K562 (cell line): ENCODE results near the gene BEST1. TPM values are rescaled to one million over a fixed set of nuclear protein-coding genes. Genes with fewer than 3 reads are reported as not detected.
A peak's percentile ranks its signal among the peaks of the same experiment; 100 is the strongest.

ENCODE experiments used
- CAMTA2 ChIP-seq: fragments of 250-450 bp; sonication (Bioruptor Pico); conservative IDR thresholded peaks from 2 replicates; pipeline ENCODE4 v1.5.1; 2022
- CCAR2 ChIP-seq: fragments of 200-400 bp; formaldehyde crosslinking; IDR thresholded peaks from 2 replicates; pipeline ENCODE4 v1.6.1; 2017; ENCODE audit warnings: mild to moderate bottlenecking, low read depth, low read length
- ERF ChIP-seq: fragments of 450-650 bp; formaldehyde crosslinking; IDR thresholded peaks from 2 replicates; pipeline ENCODE4 v1.4.0; 2020; ENCODE audit warnings: mild to moderate bottlenecking, mixed read lengths
- ETS2 ChIP-seq: IDR thresholded peaks from 2 replicates; pipeline ENCODE4 v1.6.1; 2016; ENCODE audit warnings: borderline replicate concordance, missing genetic modification characterization, mild to moderate bottlenecking, moderate library complexity, missing compliant biosample characterization; ENCODE audit not compliant: poor library complexity, severe bottlenecking
- FOS ChIP-seq: IDR thresholded peaks from 3 replicates; pipeline ENCODE4 v1.6.1; 2011; ENCODE audit not compliant: insufficient read length; ENCODE audit errors: extremely low read depth
- KDM5B ChIP-seq: fragments of 200-600 bp; sonication (generic); IDR thresholded peaks from 2 replicates; pipeline ENCODE4 v1.6.1; 2012; ENCODE audit warnings: low read depth, mild to moderate bottlenecking, moderate library complexity, low read length, control low read depth, inconsistent platforms; ENCODE audit not compliant: insufficient replicate concordance
- KLF16 ChIP-seq: IDR thresholded peaks from 2 replicates; pipeline ENCODE4 v1.6.1; 2016; ENCODE audit warnings: antibody characterized with exemption
- MCM3 ChIP-seq: fragments of 450-650 bp; IDR thresholded peaks from 2 replicates; pipeline ENCODE4 v1.6.1; 2016
- NFE2L1 ChIP-seq: fragments of 450-650 bp; IDR thresholded peaks from 2 replicates; pipeline ENCODE4 v1.6.1; 2016; ENCODE audit warnings: missing genetic modification characterization, low read depth, mild to moderate bottlenecking, missing compliant biosample characterization, moderate library complexity, borderline replicate concordance
- NONO ChIP-seq, 2 experiments: fragments of 200-400 bp in 1 of 2; fragments of 450-650 bp in 1 of 2; formaldehyde crosslinking in 1 of 2; IDR thresholded peaks; 2 replicates each; pipeline ENCODE4 v1.6.1; 2017; ENCODE audit warnings: low read depth in 2 of 2, mild to moderate bottlenecking in 2 of 2, moderate library complexity in 2 of 2, low read length in 1 of 2
- NUFIP1 ChIP-seq: fragments of 450-650 bp; IDR thresholded peaks from 2 replicates; pipeline ENCODE4 v1.6.1; 2018; ENCODE audit not compliant: partially characterized antibody
- RBM15 ChIP-seq: fragments of 200-400 bp; formaldehyde crosslinking; IDR thresholded peaks from 2 replicates; pipeline ENCODE4 v1.6.1; 2018; ENCODE audit warnings: mild to moderate bottlenecking, low read length, moderate library complexity; ENCODE audit not compliant: insufficient read depth
- RHOXF2B ChIP-seq: fragments of 250-450 bp; sonication (Bioruptor Pico); conservative IDR thresholded peaks from 2 replicates; pipeline ENCODE4 v1.5.1; 2021
- SPI1 ChIP-seq: IDR thresholded peaks from 2 replicates; pipeline ENCODE4 v1.6.1; 2011; ENCODE audit warnings: low read depth, low read length, control low read depth, borderline replicate concordance
- SREBF2 ChIP-seq: sonication (generic); formaldehyde crosslinking; IDR thresholded peaks from 2 replicates; pipeline ENCODE4 v1.4.0; 2020; ENCODE audit warnings: mild to moderate bottlenecking, missing genetic modification reagents
- TARDBP ChIP-seq: fragments of 450-650 bp; IDR thresholded peaks from 2 replicates; pipeline ENCODE4 v1.6.1; 2016
- TBL1XR1 ChIP-seq, 2 experiments: IDR thresholded peaks; 2 replicates each; pipeline ENCODE4 v1.6.1; 2012; ENCODE audit warnings: improper control_type of control experiment in 2 of 2, low read length in 2 of 2, mild to moderate bottlenecking in 1 of 2
- TSC22D4 ChIP-seq: fragments of 450-650 bp; IDR thresholded peaks from 2 replicates; pipeline ENCODE4 v1.6.1; 2016; ENCODE audit warnings: missing genetic modification characterization, missing biosample characterization, control low read depth
- ZNF140 ChIP-seq: fragments of 250-450 bp; sonication (Bioruptor Pico); IDR thresholded peaks from 2 replicates; pipeline ENCODE4 v1.8.0; 2021; ENCODE audit warnings: moderate library complexity, mild to moderate bottlenecking, inconsistent platforms
- ZNF224 ChIP-seq: sonication (generic); formaldehyde crosslinking; IDR thresholded peaks from 2 replicates; pipeline ENCODE4 v1.8.0; 2022; ENCODE audit warnings: mild to moderate bottlenecking, missing genetic modification reagents
- ZNF586 ChIP-seq: fragments of 450-650 bp; formaldehyde crosslinking; conservative IDR thresholded peaks from 2 replicates; pipeline ENCODE4 v1.4.0; 2020; ENCODE audit warnings: mild to moderate bottlenecking, moderate library complexity
- polyA plus RNA-seq, 8 experiments: library from polyadenylated mRNA; depleted of rRNA in 4 of 8; stranded (reverse) in 5 of 8; unstranded in 3 of 8; fragments of >200 nt; fragmentation: Nextera tagmentation in 2 of 8; fragmentation: Illumina TruSeq in 1 of 8; extraction: Ambion mirVana in 2 of 8; extraction: Trizol in 1 of 8; gene quantifications; 2 replicates each; pipeline versions ENCODE4 v1.2.1 to v1.2.3, GENCODE V29; 2011 to 2014; ENCODE audit warnings: inconsistent platforms in 1 of 8, missing spikeins in 1 of 8
- total RNA-seq, 7 experiments: library from RNA; depleted of rRNA in 6 of 7; stranded (reverse); fragments of >200 nt in 6 of 7; fragmentation: Illumina TruSeq in 2 of 7; extraction: Trizol in 2 of 7; gene quantifications; 2 replicates each; pipeline versions ENCODE4 v1.2.1 to v1.2.3, GENCODE V29; 2011 to 2021; ENCODE audit warnings: low replicate concordance in 1 of 7
- TF ChIP-seq, protein P1 (sequence below): fragments of 250-450 bp; sonication (Bioruptor Pico); IDR thresholded peaks from 2 replicates; pipeline ENCODE4 v1.5.1; 2021; ENCODE audit warnings: mild to moderate bottlenecking
- TF ChIP-seq, protein P2 (sequence below): fragments of 450-650 bp; formaldehyde crosslinking; IDR thresholded peaks from 2 replicates; pipeline ENCODE4 v1.4.0; 2020; ENCODE audit warnings: mild to moderate bottlenecking
- TF ChIP-seq, protein P3 (sequence below): fragments of 250-450 bp; sonication (Bioruptor Pico); IDR thresholded peaks from 2 replicates; pipeline ENCODE4 v1.4.0; 2020

Gene BEST1
- total and polyA plus RNA-seq, 9 of the 15 experiments (the other 6 are each of a cell fraction or from before 2014, with no cell fraction given) = 0.07 to 1.3 (median 0.40) TPM

GRCh38 chr11:61971248-61972111, 21.3 kb downstream of the BEST1 start (continued):
- TF ChIP-seq, protein P1, sequence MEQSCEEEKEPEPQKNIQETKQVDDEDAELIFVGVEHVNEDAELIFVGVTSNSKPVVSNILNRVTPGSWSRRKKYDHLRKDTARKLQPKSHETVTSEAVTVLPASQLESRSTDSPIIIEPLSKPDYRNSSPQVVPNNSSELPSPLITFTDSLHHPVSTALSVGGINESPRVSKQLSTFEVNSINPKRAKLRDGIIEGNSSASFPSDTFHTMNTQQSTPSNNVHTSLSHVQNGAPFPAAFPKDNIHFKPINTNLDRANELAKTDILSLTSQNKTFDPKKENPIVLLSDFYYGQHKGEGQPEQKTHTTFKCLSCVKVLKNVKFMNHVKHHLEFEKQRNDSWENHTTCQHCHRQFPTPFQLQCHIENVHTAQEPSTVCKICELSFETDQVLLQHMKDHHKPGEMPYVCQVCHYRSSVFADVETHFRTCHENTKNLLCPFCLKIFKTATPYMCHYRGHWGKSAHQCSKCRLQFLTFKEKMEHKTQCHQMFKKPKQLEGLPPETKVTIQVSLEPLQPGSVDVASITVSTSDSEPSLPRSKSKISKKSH (CRISPR knock-in tag) = no peak
- no peak for TF ChIP-seq RHOXF2B
- TF ChIP-seq CCAR2 = no peak
- 0 out of 4 replicates have a peak, but pooled peaks of 1 of the 2 experiments have one; percentile 18 for TF ChIP-seq NONO (IDR thresholded peaks at IDR 0.05; ENCODE audit: low read depth in 2 of 2, low read length in 1 of 2)
- TF ChIP-seq CAMTA2 (CRISPR knock-in tag) = no peak
- TF ChIP-seq NFE2L1 (tag) = peak; percentile 99
- TF ChIP-seq, protein P2, sequence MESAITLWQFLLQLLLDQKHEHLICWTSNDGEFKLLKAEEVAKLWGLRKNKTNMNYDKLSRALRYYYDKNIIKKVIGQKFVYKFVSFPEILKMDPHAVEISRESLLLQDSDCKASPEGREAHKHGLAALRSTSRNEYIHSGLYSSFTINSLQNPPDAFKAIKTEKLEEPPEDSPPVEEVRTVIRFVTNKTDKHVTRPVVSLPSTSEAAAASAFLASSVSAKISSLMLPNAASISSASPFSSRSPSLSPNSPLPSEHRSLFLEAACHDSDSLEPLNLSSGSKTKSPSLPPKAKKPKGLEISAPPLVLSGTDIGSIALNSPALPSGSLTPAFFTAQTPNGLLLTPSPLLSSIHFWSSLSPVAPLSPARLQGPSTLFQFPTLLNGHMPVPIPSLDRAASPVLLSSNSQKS = no peak
- TF ChIP-seq TBL1XR1 (IDR thresholded peaks at IDR 0.05; ENCODE audit: low read length in 2 of 2) = peak; percentile 34 to 87; a peak in 3 of 4 replicates
- TF ChIP-seq ZNF224 (CRISPR knock-in tag) = no peak
- TF ChIP-seq NUFIP1 = no peak
- TF ChIP-seq TARDBP = 0 out of 2 replicates have a peak, but pooled peaks have one; percentile 20
- no peak for TF ChIP-seq MCM3
- no peak for TF ChIP-seq ZNF586 (CRISPR knock-in tag)
- no peak for TF ChIP-seq TSC22D4 (tag)
- no peak for TF ChIP-seq SPI1
- TF ChIP-seq KLF16 = 0 out of 2 replicates have a peak, but pooled peaks have one; percentile 46
- TF ChIP-seq ETS2 (tag) = no peak
- no peak for TF ChIP-seq ZNF140 (CRISPR knock-in tag)
- peak; percentile 51 for TF ChIP-seq KDM5B
- TF ChIP-seq RBM15 = no peak
- TF ChIP-seq, protein P3, sequence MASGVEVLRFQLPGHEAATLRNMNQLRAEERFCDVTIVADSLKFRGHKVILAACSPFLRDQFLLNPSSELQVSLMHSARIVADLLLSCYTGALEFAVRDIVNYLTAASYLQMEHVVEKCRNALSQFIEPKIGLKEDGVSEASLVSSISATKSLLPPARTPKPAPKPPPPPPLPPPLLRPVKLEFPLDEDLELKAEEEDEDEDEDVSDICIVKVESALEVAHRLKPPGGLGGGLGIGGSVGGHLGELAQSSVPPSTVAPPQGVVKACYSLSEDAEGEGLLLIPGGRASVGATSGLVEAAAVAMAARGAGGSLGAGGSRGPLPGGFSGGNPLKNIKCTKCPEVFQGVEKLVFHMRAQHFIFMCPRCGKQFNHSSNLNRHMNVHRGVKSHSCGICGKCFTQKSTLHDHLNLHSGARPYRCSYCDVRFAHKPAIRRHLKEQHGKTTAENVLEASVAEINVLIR (CRISPR knock-in tag) = no peak
- TF ChIP-seq SREBF2 (CRISPR knock-in tag) = no peak
- TF ChIP-seq ERF = 0 out of 2 replicates have a peak, but pooled peaks have one; percentile 10
- TF ChIP-seq FOS = peak; percentile 22
